NCI-H345 (cell line): ENCODE data around the gene INTS1.

Experiments used
- DNase-seq: peaks from one replicate; lab custom pipeline; 2025; lab: John Stamatoyannopoulos, UW

The INTS1 gene

DNA sequence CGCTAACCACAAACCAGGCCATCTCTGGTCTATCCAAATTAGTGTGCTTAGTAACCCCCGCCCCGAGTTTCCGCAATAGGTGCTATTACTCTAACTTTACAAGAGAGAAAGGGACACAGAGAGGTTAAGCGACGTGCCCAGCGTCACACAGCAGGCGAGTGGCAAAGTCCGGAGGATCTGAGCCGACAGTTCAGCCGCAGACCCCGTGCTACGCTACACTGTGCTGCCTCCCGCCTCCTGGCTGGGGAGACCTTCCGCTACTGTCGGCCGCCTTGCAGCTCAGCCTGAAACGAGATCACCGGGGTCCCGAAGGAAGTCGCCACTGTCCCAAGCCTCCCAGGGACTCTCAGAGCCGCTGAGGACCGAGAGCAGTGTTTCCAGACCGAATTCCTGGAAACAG is 799 bp downstream of the INTS1 start:
- DNase-seq = no peak

DNA sequence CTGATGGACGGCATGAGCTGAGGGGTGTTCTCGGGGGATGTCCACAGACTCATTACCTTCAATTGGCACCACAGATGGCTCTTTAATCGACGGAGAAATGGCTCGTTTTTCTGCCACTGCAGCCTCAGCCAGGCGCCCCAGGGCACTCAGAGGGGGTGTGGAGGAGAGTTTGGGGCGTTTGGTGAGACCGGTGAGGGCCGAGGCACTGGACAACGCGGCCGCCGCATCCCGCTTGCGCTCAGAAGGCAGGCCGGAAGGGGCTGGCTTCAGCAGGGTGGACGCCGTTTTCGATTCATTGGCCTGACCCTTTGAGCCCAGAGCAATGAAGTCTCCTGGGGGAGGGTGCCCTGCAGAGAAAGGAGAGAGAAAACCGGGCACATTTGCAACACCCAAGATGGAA is 1.3 kb downstream of the INTS1 start:
- DNase-seq = no peak

DNA sequence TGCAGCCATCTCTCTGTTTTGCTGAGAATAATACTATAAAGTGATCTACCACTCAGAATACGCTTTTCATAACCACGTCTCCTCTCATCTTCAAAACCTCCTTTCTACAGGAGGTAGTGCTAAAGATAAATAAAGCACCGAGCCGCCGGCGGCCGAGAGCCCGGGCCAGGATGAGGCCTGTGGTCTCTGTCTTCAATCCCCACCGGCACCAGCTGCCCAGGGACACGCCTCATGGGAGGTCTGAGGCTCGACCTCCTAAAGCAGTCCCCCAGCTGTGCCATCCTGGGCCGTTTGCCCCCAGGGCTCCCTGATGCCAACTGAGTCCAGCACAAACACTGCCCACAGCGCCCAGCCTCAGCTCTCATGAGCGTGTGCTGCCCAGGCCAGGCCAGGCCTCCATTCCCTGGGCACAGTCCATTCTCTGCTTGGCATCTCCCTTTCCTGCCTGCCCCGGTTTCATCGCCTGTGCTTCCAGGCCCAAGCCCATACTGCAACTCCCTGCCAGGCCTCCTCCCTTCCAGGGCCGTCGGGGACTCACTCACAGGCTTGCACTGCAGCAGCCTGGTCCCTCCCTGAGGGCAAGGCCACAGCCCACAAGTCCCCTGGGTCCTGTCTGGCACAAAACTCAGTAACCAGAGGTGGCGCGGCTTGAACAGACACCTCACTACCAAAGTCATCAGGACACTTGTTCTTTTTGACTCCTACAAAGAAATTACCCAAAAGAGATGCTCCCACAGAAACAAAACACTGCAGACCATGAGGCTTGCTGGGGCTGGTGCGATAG is 2.5 kb downstream of the INTS1 start:
- no peak for DNase-seq

DNA sequence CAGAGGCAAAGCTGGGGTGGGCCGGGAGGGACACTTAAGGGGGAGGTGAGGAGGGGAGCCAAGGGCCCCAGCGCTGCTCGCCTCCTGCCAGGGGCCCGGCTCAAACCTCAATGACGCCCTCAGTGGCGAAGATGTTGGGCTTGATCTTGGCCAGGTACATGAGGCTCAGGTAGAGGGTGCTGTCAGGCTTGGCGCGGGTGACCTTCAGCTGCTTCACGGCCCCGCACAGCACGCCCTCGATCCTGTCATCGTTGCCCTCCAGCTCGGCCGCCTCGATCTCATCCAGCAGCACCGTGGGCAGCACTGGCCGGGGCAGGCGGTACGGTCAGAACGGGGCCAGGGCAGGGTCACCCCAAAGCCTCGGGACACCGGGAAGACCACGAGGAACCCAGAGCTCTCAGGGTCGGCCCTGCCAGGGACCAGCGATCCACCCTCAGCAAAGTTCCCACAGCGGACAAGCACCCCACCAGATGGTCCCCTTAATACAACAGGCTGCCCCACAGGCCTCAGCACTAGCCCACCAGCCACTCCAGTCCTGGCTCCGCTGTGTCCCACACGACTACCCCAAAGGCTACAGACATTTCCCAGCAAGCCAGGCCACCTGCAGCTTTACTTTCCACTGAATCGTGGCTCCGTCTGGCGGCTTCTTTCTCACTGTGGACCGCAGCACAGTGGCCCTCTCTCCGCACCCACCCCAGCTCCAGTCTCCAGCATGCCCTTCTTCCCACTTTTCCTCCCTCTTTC is 4.0 kb downstream of the INTS1 start:
- DNase-seq = no peak

DNA sequence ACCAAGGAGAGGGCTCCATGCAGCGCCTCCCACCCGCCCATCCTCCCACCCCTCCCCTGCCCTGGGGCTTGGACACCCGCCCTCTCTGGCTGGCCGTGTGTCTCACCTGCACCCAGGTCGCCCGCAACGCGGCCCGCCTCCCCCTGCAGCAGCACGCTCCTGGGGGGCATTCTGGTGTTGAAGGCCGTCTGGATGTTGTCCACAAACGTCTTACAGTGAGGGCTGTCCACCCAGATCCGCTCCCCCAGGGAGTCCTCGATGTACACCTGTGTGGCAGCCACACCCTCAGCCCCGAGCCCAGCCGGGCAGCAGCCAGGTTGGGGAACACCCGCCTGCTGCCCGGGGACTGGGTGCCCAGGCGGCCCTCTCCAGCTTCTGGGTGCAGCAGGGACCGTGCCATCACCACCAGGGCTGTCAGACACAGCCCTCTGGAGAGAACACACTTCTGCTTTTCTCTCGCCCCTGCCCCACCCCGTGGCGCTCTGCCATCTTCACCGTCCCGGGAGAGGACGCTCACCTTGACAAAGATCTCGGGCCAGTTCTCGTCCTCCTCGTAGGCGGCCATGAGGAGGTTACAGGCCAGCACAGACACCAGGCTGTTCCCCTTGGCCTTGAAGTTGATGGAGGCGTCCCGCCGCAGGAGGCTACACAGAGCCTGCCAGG is 4.7 kb downstream of the INTS1 start:
- no peak for DNase-seq

DNA sequence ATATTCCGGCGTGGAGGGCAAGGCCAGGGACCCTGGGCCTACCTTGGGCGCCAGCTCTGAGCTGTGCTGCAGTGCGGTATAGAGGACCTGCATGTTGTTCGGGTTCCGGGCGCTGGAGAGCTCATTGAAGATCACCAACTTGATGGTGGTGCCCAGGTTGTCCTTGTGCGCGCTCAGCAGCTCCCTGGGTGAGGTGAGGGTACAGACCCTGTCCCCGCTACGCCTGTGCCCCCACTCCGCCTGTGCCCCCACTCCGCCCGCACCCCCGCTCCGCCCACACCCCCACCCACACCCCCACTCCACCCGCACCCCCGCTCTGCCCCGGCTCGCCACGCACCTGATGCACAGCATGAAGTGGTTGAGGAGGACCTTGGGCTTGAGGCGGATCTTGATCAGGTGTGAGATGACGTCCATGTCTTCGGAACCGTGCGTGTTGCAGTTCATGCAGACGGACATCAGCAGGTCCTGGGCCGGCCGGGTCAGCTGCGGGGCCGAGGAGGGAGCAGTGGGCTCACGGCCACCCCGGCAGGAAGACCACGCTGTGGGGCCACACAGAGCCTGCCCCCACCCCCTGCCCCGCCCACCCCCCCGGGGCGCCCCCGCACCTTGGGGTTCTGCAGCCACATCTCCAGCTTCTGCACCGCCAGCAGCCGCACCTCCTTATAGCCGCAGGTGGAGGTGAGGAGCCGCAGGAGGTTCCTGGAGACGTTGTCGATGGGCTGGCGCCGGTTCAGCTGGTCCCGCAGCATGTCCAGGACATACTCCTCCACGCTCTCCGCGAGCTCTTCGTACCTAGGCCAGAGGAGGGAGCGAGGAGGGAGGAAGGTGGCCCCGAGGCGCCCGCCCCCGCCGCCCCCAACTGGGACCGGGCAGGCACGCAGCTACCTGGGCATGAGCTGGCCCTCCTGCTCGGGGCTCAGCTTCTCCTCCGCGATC is 5.6 kb downstream of the INTS1 start:
- no peak for DNase-seq

DNA sequence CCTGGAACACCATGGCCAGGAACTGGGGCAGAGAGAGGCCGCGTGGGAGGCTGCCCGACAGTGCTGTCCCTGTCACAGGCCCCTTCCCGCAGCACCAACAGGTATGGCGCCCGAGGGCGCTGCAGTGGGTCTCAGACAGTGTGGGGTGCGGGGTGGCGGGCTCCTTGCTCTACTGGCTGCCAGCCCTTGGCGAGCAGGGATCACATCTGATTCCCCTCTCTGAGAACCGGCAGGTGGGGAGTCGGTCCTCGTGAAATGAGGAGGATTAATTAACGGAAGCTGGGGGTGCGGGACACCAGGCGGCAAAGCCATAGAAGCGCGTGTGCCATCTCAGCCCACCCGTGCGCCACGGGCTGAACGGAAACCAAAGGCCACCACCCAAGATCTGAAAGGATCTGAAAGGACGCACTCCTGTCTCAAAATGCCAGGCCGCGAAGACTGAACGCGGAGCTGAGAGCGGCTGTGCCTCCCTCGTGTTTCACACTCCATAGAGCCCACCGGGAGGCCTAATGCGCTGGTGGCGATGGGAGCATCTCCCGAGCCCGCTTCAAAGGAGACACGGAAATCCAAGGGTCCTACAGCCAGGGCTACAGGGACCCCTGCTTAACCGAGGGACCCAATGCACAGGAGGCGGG is 6.8 kb downstream of the INTS1 start:
- DNase-seq = no peak

DNA sequence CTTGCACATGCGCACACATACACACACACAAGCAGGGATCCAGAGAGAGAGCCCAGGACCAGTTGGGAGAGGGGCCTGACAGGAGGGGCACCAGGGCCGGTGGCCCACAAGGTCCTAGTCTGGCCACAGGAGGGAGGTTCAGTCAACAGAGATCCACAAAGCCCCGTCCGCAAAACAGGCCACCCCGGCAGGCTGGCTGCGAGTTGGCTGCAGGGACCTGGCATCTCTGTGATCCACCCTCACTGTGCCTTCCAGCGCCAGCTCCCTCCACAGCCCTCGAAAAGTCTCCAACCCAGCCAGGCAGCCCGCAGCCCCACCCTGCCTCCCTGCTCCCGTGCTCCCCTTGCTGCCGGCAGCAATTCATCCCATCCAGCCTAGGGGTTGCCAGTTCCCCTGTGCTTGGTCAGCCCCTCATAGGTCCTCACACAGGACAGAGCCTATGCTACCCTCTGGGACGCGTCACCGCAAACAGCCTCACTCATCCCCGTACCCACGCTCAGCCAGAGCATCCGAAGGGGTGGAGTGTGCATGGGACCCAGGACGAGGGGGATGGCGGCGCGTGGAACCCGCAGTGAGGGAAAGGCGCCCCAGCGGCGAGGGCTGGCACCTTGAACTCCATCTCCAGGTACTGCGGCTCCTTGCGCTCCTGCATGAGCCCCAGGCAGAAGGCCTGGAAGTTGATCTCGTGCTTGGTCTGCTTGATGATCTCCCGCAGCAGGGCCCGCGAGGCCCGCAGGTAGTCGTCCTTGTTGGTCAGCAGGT is 7.5 kb downstream of the INTS1 start:
- DNase-seq = no peak

DNA sequence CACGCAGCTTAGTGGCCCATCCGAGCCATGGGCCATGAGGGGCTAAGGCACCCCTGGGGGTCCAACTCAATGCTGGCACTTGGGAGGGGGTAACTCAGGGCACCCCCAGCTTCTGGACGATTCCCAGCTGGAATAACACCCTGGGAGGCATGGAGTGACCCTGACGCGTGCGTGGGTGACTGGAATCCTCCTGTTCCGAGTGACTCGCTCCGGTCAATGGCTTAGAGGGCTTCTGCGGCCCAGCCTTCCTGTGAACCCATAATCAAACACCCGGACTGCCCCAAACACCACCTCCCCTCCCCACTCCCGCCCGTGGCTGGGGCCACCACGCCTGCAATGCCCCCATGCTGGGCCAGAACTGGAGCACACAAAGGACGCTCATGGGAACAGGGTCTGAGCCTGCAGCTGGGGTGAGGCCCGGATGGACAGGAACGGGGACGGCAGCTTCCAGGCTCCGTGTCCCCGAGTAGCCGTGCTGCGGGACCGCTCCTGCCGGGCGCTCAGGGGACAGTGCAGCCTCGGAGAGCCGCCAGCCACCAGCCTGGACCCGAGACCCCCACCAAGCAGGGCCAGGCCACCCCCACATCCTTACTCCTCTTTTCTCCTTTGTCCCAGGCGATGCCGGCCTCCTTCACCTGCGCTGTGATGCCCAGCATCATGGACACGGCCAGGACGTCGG is 8.5 kb downstream of the INTS1 start:
- DNase-seq = no peak

DNA sequence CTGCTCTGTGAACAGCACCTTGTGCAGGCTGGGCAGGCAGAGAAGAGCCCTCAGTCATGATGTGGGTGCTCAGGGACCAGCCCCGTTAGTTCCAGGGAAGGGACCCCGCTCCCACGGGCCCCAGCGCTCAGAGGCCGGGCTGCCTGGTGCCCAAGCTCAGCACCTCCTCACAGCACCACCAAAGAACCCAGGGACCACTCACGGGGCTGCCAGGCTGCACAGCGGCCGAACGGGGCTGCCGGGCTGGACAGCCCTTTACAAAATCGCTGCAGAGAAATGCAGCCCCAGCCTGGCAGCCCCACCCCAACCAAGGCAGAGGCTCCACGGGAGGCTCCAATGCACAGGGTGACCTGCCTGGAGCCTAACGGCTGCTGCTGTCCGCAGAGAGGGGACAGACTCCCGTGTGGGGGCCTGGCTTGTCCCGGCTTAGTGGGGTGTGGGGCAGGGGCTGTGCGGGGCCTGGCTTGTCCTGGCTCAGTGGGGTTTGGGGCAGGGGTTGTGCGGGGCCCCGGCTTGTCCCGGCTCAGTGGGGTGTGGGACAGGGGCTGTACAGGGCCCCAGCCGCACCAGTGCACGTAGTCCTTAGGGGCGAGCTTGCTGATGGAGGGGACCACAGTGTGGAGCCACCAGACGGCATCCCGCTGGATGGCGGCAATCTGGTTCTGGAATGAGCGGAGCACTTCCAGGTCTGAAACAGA is 9.2 kb downstream of the INTS1 start:
- no peak for DNase-seq

DNA sequence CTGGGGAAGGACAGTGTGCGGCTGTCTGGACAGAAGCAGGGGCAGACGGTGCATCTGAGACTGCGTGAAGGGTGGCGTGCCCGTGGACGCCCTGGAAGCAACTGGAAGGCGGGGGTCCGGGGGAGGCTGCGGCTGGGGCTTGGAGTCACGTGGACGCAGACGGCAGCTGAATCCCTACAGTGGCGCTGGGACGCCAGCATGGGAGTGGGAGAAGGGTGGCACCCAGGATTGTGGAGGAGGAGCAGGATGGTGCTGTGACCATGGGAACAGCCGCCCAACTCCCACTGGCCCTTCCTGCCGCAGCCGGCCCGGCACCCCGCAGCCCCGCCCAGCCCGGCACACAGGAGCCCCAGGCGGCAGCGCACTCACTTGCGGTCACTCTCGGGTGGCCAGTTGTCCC is 9.7 kb downstream of the INTS1 start:
- DNase-seq = no peak

DNA sequence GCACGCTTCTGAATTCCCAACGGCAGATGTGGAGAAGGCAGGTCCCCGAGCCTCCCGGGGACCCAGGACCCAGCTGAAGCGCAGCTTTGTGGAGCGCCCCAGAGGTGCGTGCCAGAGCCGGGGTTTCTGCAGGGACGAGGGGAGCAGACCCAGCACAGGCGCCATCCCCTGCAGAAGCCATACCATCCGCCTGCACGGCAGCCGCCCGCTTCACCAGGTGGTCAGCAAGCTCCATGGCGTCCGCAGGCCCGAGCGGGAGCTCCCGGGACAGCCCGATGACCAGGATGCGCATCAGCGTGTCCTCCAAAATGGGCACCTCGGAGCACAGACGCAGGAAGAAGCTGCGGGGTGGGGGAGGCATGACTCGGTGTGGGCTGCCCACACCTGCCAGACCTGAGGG is 10.6 kb downstream of the INTS1 start:
- DNase-seq = no peak

DNA sequence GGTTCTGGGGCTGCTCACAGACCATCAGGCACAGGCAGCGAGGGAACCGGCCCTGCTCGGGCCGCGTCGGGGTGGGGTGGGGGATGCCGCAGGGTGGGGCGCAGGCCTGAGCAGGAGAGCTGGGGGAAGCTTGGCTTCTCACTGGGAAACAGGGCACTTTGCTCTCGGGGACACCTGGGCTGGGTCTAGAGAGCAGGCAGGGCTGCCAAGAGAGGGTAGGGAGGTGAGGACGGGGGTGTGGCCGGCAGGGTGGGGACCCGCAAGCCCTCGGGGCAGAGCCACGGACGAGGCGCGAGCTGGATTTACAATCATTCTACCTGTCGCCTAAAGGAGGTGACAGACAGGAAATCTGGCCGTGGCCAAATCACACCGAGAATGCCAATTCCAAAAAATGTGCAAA is 11.1 kb downstream of the INTS1 start:
- DNase-seq = no peak

DNA sequence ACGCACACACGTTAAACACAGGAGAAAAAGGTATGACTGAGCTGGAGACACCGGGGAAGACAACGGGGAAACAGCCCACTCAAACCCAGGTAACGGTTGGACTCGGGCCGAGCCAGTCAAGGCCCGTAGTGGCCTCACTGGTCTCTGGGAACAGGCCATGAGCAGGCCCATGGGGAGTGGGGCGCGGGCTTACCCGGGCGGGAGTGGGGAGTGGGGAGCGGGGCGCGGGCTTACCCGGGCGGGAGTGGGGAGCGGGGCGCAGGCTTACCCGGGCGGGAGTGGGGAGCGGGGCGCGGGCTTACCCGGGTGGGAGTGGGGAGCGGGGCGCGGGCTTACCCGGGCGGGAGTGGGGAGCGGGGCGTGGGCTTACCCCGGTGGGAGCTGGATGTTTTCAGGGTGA is 11.5 kb downstream of the INTS1 start:
- DNase-seq = no peak

DNA sequence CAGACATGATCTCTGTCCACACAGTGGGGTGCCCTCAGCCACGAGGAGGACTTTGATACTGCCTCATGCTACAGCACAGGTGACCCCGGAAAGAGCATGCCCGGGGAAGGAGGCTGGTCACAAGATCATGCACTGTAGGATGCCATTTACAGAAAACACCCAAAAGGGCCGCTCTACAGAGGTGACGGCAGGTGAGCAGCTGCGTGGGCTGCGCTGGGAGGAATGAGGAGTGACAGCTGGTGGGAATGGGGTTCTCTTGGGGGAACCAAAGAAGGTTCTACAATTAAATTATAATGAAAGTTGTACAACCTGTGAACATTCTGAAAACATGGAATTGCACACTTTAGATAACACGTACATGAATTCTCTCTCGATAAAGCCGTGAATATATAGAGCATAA is 12.0 kb downstream of the INTS1 start:
- DNase-seq = no peak

DNA sequence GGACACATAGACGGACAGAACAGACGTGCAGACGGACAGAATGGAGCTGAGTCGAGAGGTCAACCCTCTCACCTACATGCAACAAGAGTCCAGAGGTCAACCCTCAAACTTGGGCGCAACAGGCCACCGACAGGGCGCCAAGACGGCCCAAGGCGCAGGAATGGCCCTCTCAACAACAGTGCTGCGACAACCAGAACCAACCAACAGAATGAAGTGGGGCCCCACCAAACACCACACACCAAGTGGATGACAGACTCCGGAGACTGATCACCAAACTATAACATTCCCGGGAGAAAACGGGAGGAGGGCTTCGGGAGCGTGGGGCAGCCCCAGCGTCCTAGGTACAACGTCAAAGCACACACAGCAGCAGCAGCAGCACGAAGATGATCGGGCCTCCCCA is 13.4 kb downstream of the INTS1 start:
- no peak for DNase-seq

DNA sequence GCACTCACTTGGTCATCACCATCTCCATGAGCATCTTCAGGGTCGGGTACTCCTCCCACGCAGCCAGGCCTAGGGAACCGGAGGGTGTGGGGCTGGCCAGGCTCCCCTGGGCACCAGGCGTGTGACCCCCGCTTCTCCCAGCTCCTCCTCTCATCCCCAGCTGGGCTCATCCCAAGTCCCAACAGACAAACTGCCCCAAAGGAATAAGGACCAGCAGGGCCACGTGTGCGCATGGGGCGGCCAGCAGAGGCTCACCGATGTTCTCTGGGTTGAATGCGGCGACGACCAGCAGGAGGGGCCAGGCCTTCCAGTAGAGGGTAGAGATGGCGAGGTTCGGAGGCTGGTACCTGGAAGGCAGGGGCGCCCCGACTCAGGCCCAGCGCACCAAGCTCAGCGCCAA is 14.9 kb downstream of the INTS1 start:
- no peak for DNase-seq

DNA sequence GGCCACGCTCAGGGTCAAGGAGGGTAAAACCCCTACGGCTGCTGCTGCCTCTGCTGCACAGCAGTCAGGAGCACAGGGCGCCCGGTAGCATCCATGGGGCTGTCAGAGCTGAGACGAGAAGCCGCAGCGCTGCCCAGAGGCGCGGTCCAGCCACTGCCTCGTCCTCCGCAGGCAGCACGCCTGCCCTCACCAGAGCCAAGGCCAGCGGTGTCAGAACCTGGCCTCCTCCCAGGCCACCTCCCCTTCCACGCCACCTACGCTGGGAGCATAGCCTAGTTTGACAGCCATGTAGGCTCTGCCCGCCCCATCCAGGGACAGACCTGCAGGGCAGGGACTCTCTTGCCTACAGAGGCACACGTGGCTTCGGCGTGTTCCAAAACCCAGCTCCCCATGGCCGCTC is 16.2 kb downstream of the INTS1 start:
- no peak for DNase-seq

DNA sequence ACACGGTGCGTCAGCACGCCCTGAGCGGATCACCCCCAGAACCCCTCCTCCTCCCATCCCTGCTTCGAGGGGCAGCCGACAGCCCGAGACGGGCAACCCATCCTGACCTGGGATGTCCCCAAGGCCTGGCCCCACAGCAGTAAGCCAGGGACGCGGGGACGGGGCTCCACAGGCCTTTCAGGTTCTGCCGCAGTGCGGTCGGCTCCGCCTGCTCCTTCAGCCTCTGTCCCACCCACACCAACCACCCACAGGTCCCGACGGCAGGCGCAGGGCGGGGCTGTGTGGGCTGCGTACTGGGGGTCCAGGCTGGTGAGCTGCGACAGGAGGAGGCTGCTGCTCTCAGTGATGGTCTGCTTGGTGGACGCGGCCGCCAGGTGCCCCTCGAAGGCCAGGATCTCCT is 16.7 kb downstream of the INTS1 start:
- DNase-seq = no peak

DNA sequence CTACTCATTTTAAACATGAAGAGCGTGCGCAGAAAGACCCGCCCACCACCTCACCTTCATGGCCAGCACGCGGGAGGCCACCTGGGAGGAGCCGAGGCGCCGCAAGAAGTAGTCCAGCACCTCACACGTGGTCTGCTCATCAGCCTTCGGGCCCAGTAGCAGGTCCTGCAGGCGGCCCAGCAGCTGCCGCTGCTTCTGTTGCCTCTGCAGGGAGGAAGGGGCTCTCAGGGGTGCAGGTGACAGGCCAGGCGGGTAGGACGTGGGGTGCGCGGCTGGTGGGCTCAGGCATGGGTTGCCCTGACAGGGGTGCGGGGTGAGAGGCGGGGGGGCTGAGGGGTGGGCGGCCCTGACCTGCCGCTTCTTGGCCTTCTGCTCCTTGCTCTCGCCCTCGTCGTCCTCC is 17.6 kb downstream of the INTS1 start:
- no peak for DNase-seq
